AG09309 (cell line): Measurements from ENCODE around the gene PCDH9.

ENCODE experiments used
- DNase-seq: peaks from one replicate; pipeline ENCODE4 v3.0.0-alpha.2; 2010; ENCODE audit warnings: low read depth
- H3K4me3 ChIP-seq: 2 replicates; pipeline ENCODE4 v1.5.1; 2011; ENCODE audit warnings: mild to moderate bottlenecking, low read depth, low read length, moderate library complexity; ENCODE audit not compliant: control insufficient read depth
- TF ChIP-seq, protein P1 (sequence below): IDR thresholded peaks from 2 replicates; pipeline ENCODE4 v1.5.1; 2011; ENCODE audit warnings: mild to moderate bottlenecking, low read depth, low read length, inconsistent platforms; ENCODE audit not compliant: insufficient read depth, control insufficient read depth; ENCODE audit errors: missing control alignments

The PCDH9 gene

DNA sequence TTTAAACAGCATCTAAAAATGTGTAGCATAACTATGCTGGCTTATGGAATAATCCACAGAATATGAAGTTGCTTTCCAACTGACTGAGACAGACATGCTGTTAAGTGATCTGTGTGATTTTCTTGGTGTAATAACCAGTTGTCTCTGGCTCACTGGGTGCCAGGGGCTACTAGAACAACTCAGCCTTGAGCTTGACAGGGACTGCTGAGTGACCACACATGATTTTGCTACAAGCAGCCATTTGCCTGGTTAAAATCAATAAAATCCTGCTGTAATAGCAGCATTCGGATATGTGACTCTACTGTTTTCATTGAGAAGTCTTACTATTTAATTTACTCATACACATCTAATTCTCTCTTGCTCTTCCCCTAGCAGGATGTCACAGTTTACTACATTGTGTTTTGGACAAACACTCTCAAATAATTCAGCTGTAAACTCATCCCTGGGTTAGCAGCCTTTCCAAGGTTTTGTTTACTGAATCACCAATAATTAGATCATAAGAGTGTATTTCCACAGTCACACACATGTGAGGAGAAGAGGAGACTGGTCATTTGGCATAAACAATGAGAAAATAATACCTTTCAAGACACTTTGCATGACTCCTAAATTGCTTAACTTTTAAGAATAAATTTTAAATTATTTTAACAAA is 426.2 kb downstream of the PCDH9 start:
- TF ChIP-seq, protein P1, sequence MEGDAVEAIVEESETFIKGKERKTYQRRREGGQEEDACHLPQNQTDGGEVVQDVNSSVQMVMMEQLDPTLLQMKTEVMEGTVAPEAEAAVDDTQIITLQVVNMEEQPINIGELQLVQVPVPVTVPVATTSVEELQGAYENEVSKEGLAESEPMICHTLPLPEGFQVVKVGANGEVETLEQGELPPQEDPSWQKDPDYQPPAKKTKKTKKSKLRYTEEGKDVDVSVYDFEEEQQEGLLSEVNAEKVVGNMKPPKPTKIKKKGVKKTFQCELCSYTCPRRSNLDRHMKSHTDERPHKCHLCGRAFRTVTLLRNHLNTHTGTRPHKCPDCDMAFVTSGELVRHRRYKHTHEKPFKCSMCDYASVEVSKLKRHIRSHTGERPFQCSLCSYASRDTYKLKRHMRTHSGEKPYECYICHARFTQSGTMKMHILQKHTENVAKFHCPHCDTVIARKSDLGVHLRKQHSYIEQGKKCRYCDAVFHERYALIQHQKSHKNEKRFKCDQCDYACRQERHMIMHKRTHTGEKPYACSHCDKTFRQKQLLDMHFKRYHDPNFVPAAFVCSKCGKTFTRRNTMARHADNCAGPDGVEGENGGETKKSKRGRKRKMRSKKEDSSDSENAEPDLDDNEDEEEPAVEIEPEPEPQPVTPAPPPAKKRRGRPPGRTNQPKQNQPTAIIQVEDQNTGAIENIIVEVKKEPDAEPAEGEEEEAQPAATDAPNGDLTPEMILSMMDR, result no peak
- H3K4me3 ChIP-seq, result no peak overlapping the region
- no peak for DNase-seq

DNA sequence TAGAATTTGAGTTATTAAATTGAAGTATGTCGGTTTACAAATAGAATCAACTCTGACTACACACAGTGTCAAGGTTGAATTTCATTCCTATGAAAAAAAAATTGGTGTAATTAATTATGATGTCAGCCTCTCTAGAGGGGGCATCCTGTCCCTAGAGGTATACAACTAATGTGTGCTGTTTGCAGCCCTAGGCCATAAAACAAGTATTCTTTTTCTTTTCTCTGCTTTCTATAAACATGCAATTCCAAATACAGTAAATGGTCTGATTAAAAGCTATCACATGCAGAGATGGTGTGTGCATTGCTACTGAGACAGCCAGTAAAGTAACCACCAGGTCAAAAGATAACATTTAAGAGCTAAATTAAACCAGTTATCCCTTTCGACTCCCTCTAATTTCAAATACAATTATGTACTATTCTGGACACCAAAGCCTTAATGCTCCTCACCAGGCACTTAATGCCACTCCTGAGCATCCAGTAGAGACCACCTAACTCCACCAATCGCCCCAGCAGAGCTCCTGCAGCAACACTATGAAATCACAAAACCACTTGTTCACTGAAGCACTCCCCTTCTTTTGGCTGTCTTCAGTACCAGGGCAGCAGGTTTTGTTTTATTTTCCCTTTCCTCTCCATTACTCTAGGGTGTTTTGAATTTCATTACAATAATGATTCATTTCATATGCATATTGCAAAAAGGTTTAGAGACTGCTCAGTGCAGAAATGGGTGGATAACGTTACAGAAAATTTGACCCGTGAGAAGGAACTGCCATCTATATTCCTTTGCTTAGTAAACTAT is 426.9 kb downstream of the PCDH9 start:
- H3K4me3 ChIP-seq, result no peak overlapping the region
- TF ChIP-seq, protein P1, result no peak
- DNase-seq, result no peak

DNA sequence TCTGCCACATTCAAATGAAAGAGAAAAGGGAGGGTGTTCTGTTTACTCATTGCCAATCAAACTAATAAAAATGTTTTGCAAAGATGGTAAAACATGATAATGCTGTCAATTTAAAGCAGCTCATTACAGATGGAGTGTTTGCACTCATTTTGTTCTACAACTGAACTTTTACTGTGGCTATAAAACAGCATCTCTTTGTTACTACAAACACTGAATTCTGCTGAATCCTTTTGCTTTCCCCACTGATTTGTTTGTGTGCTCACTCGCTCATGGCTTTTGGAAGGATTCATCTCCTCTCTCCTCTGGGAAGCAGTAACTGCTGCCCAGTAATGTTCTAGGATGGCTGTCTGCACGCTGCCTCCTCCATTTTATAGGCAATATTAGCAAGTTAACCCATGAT is 434.5 kb downstream of the PCDH9 start:
- DNase-seq, result no peak
- H3K4me3 ChIP-seq, result no peak overlapping the region
- TF ChIP-seq, protein P1, result no peak

DNA sequence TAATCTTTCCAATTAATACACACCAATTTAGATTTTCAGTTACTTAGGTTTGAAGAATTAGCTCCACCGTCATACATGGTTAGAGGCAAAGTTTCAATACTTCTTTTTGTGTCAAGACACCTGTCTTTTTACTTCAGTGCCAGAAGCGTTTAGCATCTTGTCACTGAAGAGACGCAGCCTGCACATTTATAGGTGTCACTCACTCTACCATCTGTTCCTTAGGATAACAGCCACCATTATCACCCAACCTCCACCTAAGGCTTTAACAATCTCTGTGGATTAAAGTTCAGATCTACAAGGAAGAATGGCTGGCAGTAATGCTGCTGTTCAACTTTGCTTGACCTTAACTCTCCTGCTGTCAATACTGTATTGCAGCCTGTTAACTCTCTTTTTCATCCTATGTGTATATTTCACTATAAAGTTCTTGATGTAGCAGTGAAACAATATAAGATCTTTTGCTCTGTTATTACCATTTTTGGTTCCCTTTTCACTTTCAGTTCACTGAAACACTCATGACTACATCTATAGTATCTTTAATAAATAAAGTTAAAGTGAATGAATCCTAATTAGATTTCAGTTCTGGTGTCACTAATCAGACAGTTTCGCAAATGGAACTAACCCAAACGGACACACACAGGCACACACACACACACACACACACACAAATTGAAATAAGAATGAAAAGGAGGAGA is 435.6 kb downstream of the PCDH9 start:
- no peak for DNase-seq
- no peak overlapping the region for H3K4me3 ChIP-seq
- TF ChIP-seq, protein P1, result no peak

DNA sequence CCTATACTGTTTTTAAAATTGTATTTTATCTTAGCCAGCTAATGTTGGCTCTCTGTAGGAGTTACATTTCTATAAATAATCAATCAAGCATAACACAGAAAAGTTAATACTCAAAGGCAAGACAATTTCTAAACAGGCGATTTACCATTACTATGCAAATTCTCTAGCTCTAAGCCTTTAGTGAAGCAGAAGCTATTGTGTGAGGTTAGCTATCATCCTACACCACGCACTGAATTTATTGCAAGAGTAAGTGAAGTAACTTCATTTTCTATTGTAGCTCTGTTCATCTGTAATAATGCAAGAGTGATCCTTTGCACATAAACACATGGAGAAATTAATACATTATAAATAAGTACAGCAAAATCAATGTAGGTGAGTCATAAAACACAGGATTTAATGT is 439.3 kb downstream of the PCDH9 start:
- H3K4me3 ChIP-seq, result no peak overlapping the region
- TF ChIP-seq, protein P1, result no peak
- no peak for DNase-seq

DNA sequence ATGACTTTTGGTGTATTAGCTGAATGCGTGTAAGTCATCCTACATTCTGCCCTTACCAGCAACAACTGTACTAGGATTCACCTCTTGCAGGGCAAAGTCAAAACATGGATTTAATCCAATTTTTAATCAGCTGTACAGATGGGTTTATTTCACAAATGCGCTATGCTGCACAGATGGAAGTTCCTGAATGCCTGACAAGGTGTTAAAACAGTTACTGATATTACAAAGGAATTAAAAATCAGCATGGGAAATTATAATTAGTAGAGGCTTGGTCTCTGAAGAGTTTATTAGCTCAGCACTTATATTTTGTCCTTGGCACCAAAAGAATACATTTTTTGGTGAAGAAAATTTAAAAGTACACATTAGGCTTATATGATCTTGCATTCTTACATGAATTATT is 448.9 kb downstream of the PCDH9 start:
- H3K4me3 ChIP-seq, result no peak overlapping the region
- no peak for DNase-seq
- TF ChIP-seq, protein P1, result no peak
